GM23338 (cell line): Measurements from ENCODE around the gene S100A13. TPM values are rescaled to one million over a fixed set of nuclear protein-coding genes. Genes with fewer than 3 reads are reported as not detected.
A peak's percentile ranks its signal among the peaks of the same experiment; 100 is the strongest.

ENCODE experiments used
- ATAC-seq: fragments of 200-7000 bp; cut with Tn5 transposase; 3 replicates; pipeline ENCODE4 v1.9.1; 2020
- DNase-seq: peaks from one replicate; pipeline ENCODE4 v3.0.0-alpha.2; 2015; ENCODE audit warnings: low spot score
- H2AFZ ChIP-seq: fragments of 200-600 bp; sonication (generic); 2 replicates; pipeline ENCODE4 v1.8.0; 2016; ENCODE audit warnings: antibody characterized with exemption, mild to moderate bottlenecking, moderate library complexity
- H3F3A ChIP-seq: fragments of 200-600 bp; sonication (generic); replicated peaks from 2 replicates; pipeline ENCODE4 v1.8.0; 2017; ENCODE audit warnings: antibody characterized with exemption, mixed run types, low read depth
- H3K27ac ChIP-seq: fragments of 200-600 bp; sonication (generic); 2 replicates; pipeline ENCODE4 v1.6.1; 2016; ENCODE audit warnings: low read depth
- H3K27me3 ChIP-seq: fragments of 200-600 bp; sonication (generic); 2 replicates; pipeline ENCODE4 v1.8.0; 2016; ENCODE audit warnings: mild to moderate bottlenecking, mixed run types, moderate library complexity; ENCODE audit not compliant: insufficient read depth
- H3K36me3 ChIP-seq: fragments of 200-600 bp; sonication (generic); 2 replicates; pipeline ENCODE4 v1.8.0; 2016; ENCODE audit warnings: mild to moderate bottlenecking; ENCODE audit not compliant: insufficient read depth
- H3K4me1 ChIP-seq: fragments of 200-600 bp; sonication (generic); 2 replicates; pipeline ENCODE4 v1.8.0; 2016; ENCODE audit warnings: mild to moderate bottlenecking, moderate library complexity; ENCODE audit not compliant: insufficient read depth
- H3K4me2 ChIP-seq: fragments of 200-600 bp; sonication (generic); 2 replicates; pipeline ENCODE4 v1.7.1; 2017; ENCODE audit warnings: mixed run types
- H3K4me3 ChIP-seq: fragments of 200-600 bp; sonication (generic); 2 replicates; pipeline ENCODE4 v1.6.1; 2016; ENCODE audit warnings: mixed run types
- H3K79me2 ChIP-seq: fragments of 200-600 bp; sonication (generic); replicated peaks from 2 replicates; pipeline ENCODE4 v1.8.0; 2017; ENCODE audit warnings: mild to moderate bottlenecking; ENCODE audit not compliant: insufficient read depth
- H3K9me2 ChIP-seq: fragments of 200-600 bp; sonication (generic); 2 replicates; pipeline ENCODE4 v1.8.0; 2017; ENCODE audit not compliant: insufficient read depth
- H4K20me1 ChIP-seq: fragments of 200-600 bp; sonication (generic); replicated peaks from 2 replicates; pipeline ENCODE4 v1.8.0; 2017; ENCODE audit warnings: mild to moderate bottlenecking; ENCODE audit not compliant: insufficient read depth
- H3K27ac Mint-ChIP-seq: 2 replicates; pipeline ENCODE4 v1.8.0; 2020; ENCODE audit warnings: inconsistent platforms, mild to moderate bottlenecking, moderate library complexity, mixed read lengths
- H3K27me3 Mint-ChIP-seq: 3 replicates; pipeline ENCODE4 v1.8.0; 2022; ENCODE audit warnings: low read depth, mild to moderate bottlenecking, moderate library complexity, mixed read lengths, inconsistent platforms; ENCODE audit not compliant: insufficient read depth, poor library complexity
- H3K36me3 Mint-ChIP-seq: 3 replicates; pipeline ENCODE4 v1.8.0; 2021; ENCODE audit warnings: low read depth, mild to moderate bottlenecking, inconsistent platforms, moderate library complexity, mixed read lengths
- H3K4me1 Mint-ChIP-seq: 3 replicates; pipeline ENCODE4 v1.8.0; 2020; ENCODE audit warnings: mild to moderate bottlenecking, inconsistent platforms, mixed read lengths
- H3K4me3 Mint-ChIP-seq: 3 replicates; pipeline ENCODE4 v1.8.0; 2021; ENCODE audit warnings: moderate library complexity, mild to moderate bottlenecking, inconsistent platforms, mixed read lengths
- H3K9me3 Mint-ChIP-seq: 3 replicates; pipeline ENCODE4 v1.8.0; 2020; ENCODE audit warnings: moderate library complexity, mild to moderate bottlenecking, inconsistent platforms, mixed read lengths
- CREB1 ChIP-seq: fragments of 250-450 bp; sonication (Bioruptor Pico); IDR thresholded peaks from 2 replicates; pipeline ENCODE4 v1.5.0; 2020; ENCODE audit warnings: low read depth, mild to moderate bottlenecking, moderate library complexity
- EZH2 ChIP-seq: fragments of 200-600 bp; sonication (generic); IDR thresholded peaks from one replicate; pipeline ENCODE4 v1.8.0; 2017; ENCODE audit warnings: antibody characterized with exemption, mild to moderate bottlenecking, low read depth; ENCODE audit not compliant: unreplicated experiment
- EZH2phosphoT487 ChIP-seq: fragments of 200-600 bp; sonication (generic); IDR thresholded peaks from one replicate; pipeline ENCODE4 v1.8.1; 2018; ENCODE audit warnings: antibody characterized with exemption; ENCODE audit not compliant: unreplicated experiment
- JUNB ChIP-seq: IDR thresholded peaks from one replicate; pipeline ENCODE4 v1.6.1; 2016; ENCODE audit warnings: antibody characterized with exemption; ENCODE audit not compliant: unreplicated experiment
- NANOG ChIP-seq: IDR thresholded peaks from 2 replicates; pipeline ENCODE4 v1.6.1; 2016; ENCODE audit warnings: antibody characterized with exemption, borderline replicate concordance
- POLR2AphosphoS5 ChIP-seq: IDR thresholded peaks from 2 replicates; pipeline ENCODE4 v1.6.1; 2016; ENCODE audit warnings: antibody characterized with exemption, low read depth
- STAT1 ChIP-seq: IDR thresholded peaks from one replicate; pipeline ENCODE4 v1.6.1; 2016; ENCODE audit warnings: antibody characterized with exemption; ENCODE audit not compliant: unreplicated experiment
- ZNF114 ChIP-seq: fragments of 250-450 bp; sonication (Bioruptor Pico); IDR thresholded peaks from 2 replicates; pipeline ENCODE4 v1.5.0; 2020; ENCODE audit warnings: mild to moderate bottlenecking, moderate library complexity
- ZNF331 ChIP-seq: fragments of 250-450 bp; sonication (Bioruptor Pico); IDR thresholded peaks from 2 replicates; pipeline ENCODE4 v1.5.0; 2020; ENCODE audit warnings: low read depth, mild to moderate bottlenecking, moderate library complexity
- polyA plus RNA-seq: library from polyadenylated mRNA; unstranded; fragments of >200 nt; fragmentation: Nextera tagmentation; extraction: Ambion mirVana; gene quantifications from 2 replicates; pipeline ENCODE4 v1.2.1, GENCODE V29; 2016
- total RNA-seq: library from RNA; depleted of rRNA; stranded (reverse); fragments of >200 nt; shearing (Covaris generic); gene quantifications from 2 replicates; pipeline ENCODE4 v1.2.3, GENCODE V29; 2014
- TF ChIP-seq, protein P1 (sequence below), 2 experiments: fragments of 200-600 bp in 1 of 2; sonication (generic) in 1 of 2; conservative IDR thresholded peaks; 2 replicates each; pipeline versions ENCODE4 v1.5.1 to v1.6.1; 2016 to 2017; ENCODE audit warnings: antibody characterized with exemption in 2 of 2, low read depth in 2 of 2, mild to moderate bottlenecking in 2 of 2, moderate library complexity in 1 of 2
- TF ChIP-seq, protein P2 (sequence below): IDR thresholded peaks from one replicate; pipeline ENCODE4 v1.6.1; 2018; ENCODE audit warnings: antibody characterized with exemption; ENCODE audit not compliant: unreplicated experiment
- TF ChIP-seq, protein P3 (sequence below): IDR thresholded peaks from 2 replicates; pipeline ENCODE4 v1.6.1; 2016; ENCODE audit warnings: antibody characterized with exemption
- TF ChIP-seq, protein P4 (sequence below): fragments of 250-450 bp; sonication (Bioruptor Pico); IDR thresholded peaks from 2 replicates; pipeline ENCODE4 v1.5.0; 2020; ENCODE audit warnings: mild to moderate bottlenecking, moderate library complexity

Gene S100A13
- total and polyA plus RNA-seq, 2 experiments from 2014 or later, result 32.7 to 165 TPM

DNA sequence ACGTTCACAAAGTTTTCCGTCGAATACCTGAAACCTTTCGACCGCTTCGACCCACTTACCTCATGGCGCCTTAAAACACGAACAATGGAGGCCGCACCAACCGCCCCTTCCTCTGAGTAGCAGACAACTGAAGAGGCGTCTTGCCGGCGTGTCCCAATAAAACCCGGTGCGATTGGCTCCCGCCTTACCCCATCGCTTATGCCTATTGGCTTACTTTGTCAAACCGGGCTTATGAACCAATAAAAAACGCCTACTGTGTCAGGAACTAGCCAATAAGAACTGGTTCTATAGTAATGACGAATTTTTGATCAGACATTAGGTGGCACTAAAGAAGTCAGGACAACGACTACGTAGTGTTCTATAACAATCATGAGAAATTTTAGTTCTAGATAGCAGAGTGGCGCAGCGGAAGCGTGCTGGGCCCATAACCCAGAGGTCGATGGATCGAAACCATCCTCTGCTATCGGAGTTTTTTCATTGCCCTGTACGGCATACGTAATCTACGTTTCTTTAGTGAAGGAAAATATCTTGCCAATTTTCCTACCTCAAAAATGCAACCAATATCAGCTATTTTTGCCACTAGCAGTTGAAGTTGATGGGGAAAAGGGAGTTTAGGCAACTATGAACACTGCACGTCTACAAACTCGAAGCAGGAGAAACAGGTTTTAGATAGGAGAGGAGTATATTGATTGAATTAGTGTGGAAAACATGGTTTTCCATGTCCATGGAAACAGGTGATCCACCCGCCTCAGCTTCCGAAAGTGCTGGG lies 43.7 kb upstream of the S100A13 start, which contains the start of gene ILF2:
Gene ILF2 (minus strand): TSS at position 135 of the 769 bp plus-strand sequence. CDS start 71 bp downstream, at position 64.
- no peak within 1 kb of the TSS for H3K4me3 Mint-ChIP-seq

More for the DNA sequence above, 43.7 kb upstream of the S100A13 start, which contains the start of gene ILF2:
- Histone ChIP-seq H3K27ac (peak within 1 kb of the TSS; percentile 65), H3K27me3 (no peaks in the 10 kb centered on the region), H3K4me2 (peak within 1 kb of the TSS; percentile 91), H3K9me2 (no peaks in the 10 kb centered on the region), H3K36me3 (peaks cover 36% of the 10 kb centered on the region), H3K4me1 (peaks cover 4% of the 10 kb centered on the region; the same call in 1 of the 2 replicates), H3K79me2 (peaks cover 34% of the 10 kb centered on the region), H4K20me1 (peaks cover 8% of the 10 kb centered on the region), H3K4me3 (peak within 1 kb of the TSS; percentile 97), H2AFZ (no peak within 1 kb of the TSS; the same call in 1 of the 2 replicates), H3F3A (peaks cover 36% of the 10 kb centered on the region)
- no peak for TF ChIP-seq EZH2
- TF ChIP-seq, protein P1, sequence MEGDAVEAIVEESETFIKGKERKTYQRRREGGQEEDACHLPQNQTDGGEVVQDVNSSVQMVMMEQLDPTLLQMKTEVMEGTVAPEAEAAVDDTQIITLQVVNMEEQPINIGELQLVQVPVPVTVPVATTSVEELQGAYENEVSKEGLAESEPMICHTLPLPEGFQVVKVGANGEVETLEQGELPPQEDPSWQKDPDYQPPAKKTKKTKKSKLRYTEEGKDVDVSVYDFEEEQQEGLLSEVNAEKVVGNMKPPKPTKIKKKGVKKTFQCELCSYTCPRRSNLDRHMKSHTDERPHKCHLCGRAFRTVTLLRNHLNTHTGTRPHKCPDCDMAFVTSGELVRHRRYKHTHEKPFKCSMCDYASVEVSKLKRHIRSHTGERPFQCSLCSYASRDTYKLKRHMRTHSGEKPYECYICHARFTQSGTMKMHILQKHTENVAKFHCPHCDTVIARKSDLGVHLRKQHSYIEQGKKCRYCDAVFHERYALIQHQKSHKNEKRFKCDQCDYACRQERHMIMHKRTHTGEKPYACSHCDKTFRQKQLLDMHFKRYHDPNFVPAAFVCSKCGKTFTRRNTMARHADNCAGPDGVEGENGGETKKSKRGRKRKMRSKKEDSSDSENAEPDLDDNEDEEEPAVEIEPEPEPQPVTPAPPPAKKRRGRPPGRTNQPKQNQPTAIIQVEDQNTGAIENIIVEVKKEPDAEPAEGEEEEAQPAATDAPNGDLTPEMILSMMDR (conservative IDR thresholded peaks at IDR 0.05; ENCODE audit: low read depth in 2 of 2), result peak in 1 of 2 experiments; percentile 16; a peak in 1 of 4 replicates
- no peak for TF ChIP-seq EZH2phosphoT487
- TF ChIP-seq, protein P2, sequence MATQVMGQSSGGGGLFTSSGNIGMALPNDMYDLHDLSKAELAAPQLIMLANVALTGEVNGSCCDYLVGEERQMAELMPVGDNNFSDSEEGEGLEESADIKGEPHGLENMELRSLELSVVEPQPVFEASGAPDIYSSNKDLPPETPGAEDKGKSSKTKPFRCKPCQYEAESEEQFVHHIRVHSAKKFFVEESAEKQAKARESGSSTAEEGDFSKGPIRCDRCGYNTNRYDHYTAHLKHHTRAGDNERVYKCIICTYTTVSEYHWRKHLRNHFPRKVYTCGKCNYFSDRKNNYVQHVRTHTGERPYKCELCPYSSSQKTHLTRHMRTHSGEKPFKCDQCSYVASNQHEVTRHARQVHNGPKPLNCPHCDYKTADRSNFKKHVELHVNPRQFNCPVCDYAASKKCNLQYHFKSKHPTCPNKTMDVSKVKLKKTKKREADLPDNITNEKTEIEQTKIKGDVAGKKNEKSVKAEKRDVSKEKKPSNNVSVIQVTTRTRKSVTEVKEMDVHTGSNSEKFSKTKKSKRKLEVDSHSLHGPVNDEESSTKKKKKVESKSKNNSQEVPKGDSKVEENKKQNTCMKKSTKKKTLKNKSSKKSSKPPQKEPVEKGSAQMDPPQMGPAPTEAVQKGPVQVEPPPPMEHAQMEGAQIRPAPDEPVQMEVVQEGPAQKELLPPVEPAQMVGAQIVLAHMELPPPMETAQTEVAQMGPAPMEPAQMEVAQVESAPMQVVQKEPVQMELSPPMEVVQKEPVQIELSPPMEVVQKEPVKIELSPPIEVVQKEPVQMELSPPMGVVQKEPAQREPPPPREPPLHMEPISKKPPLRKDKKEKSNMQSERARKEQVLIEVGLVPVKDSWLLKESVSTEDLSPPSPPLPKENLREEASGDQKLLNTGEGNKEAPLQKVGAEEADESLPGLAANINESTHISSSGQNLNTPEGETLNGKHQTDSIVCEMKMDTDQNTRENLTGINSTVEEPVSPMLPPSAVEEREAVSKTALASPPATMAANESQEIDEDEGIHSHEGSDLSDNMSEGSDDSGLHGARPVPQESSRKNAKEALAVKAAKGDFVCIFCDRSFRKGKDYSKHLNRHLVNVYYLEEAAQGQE, result no peak
- TF ChIP-seq ZNF114 (CRISPR knock-in tag), result no peak
- TF ChIP-seq POLR2AphosphoS5, result peak; percentile 94
- TF ChIP-seq CREB1 (CRISPR knock-in tag), result peak; percentile 89
- TF ChIP-seq STAT1, result no peak
- TF ChIP-seq, protein P3, sequence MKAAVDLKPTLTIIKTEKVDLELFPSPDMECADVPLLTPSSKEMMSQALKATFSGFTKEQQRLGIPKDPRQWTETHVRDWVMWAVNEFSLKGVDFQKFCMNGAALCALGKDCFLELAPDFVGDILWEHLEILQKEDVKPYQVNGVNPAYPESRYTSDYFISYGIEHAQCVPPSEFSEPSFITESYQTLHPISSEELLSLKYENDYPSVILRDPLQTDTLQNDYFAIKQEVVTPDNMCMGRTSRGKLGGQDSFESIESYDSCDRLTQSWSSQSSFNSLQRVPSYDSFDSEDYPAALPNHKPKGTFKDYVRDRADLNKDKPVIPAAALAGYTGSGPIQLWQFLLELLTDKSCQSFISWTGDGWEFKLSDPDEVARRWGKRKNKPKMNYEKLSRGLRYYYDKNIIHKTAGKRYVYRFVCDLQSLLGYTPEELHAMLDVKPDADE, result peak; percentile 69
- TF ChIP-seq NANOG, result no peak
- TF ChIP-seq ZNF331, result no peak
- TF ChIP-seq, protein P4, sequence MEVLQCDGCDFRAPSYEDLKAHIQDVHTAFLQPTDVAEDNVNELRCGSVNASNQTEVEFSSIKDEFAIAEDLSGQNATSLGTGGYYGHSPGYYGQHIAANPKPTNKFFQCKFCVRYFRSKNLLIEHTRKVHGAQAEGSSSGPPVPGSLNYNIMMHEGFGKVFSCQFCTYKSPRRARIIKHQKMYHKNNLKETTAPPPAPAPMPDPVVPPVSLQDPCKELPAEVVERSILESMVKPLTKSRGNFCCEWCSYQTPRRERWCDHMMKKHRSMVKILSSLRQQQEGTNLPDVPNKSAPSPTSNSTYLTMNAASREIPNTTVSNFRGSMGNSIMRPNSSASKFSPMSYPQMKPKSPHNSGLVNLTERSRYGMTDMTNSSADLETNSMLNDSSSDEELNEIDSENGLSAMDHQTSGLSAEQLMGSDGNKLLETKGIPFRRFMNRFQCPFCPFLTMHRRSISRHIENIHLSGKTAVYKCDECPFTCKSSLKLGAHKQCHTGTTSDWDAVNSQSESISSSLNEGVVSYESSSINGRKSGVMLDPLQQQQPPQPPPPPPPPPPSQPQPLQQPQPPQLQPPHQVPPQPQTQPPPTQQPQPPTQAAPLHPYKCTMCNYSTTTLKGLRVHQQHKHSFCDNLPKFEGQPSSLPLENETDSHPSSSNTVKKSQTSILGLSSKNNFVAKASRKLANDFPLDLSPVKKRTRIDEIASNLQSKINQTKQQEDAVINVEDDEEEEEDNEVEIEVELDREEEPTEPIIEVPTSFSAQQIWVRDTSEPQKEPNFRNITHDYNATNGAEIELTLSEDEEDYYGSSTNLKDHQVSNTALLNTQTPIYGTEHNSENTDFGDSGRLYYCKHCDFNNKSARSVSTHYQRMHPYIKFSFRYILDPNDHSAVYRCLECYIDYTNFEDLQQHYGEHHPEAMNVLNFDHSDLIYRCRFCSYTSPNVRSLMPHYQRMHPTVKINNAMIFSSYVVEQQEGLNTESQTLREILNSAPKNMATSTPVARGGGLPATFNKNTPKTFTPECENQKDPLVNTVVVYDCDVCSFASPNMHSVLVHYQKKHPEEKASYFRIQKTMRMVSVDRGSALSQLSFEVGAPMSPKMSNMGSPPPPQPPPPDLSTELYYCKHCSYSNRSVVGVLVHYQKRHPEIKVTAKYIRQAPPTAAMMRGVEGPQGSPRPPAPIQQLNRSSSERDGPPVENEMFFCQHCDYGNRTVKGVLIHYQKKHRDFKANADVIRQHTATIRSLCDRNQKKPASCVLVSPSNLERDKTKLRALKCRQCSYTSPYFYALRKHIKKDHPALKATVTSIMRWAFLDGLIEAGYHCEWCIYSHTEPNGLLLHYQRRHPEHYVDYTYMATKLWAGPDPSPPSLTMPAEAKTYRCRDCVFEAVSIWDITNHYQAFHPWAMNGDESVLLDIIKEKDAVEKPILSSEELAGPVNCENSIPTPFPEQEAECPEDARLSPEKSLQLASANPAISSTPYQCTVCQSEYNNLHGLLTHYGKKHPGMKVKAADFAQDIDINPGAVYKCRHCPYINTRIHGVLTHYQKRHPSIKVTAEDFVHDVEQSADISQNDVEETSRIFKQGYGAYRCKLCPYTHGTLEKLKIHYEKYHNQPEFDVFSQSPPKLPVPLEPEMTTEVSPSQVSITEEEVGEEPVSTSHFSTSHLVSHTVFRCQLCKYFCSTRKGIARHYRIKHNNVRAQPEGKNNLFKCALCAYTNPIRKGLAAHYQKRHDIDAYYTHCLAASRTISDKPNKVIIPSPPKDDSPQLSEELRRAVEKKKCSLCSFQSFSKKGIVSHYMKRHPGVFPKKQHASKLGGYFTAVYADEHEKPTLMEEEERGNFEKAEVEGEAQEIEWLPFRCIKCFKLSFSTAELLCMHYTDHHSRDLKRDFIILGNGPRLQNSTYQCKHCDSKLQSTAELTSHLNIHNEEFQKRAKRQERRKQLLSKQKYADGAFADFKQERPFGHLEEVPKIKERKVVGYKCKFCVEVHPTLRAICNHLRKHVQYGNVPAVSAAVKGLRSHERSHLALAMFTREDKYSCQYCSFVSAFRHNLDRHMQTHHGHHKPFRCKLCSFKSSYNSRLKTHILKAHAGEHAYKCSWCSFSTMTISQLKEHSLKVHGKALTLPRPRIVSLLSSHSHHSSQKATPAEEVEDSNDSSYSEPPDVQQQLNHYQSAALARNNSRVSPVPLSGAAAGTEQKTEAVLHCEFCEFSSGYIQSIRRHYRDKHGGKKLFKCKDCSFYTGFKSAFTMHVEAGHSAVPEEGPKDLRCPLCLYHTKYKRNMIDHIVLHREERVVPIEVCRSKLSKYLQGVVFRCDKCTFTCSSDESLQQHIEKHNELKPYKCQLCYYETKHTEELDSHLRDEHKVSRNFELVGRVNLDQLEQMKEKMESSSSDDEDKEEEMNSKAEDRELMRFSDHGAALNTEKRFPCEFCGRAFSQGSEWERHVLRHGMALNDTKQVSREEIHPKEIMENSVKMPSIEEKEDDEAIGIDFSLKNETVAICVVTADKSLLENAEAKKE (CRISPR knock-in tag), result no peak
- TF ChIP-seq JUNB, result no peak
- Mint-ChIP-seq H3K9me3 (no peaks in the 10 kb centered on the region; the same call in 2 of the 3 replicates), H3K27ac (no peak within 1 kb of the TSS), H3K27me3 (peaks cover 8% of the 10 kb centered on the region), H3K36me3 (peaks cover 44% of the 10 kb centered on the region), H3K4me1 (peaks cover 12% of the 10 kb centered on the region; the same call in 2 of the 3 replicates)
- peak; percentile 100 for DNase-seq
- ATAC-seq, result peak; percentile 93
